Kidney tubule cell (primary cell): ENCODE measurements around the gene IL19.
A peak's percentile ranks its signal among the peaks of the same experiment; 100 is the strongest.

Experiments
- DNase-seq: peaks from one replicate; pipeline ENCODE4 v3.0.0-alpha.2; 2018; ENCODE audit warnings: low spot score

Gene IL19

GRCh38 chr1:206863266-206863665 lies 92.7 kb downstream of the IL19 start:
- no peak for DNase-seq

GRCh38 chr1:206864939-206865671 lies 94.5 kb downstream of the IL19 start, which contains the start of gene IL20:
TSS of gene IL20 (plus strand) at chr1:206865623. CDS start at chr1:206865853, 230 bp downstream.
- peak; percentile 74 for DNase-seq

GRCh38 chr1:206866062-206866461 lies 95.5 kb downstream of the IL19 start:
- DNase-seq = no peak

GRCh38 chr1:206867239-206867638 lies 96.7 kb downstream of the IL19 start:
- DNase-seq = no peak

- no peak for DNase-seq
These were observed 97.1 kb downstream of the IL19 start for GRCh38 chr1:206867716-206868115.

- no peak for DNase-seq
These were observed 97.7 kb downstream of the IL19 start for GRCh38 chr1:206868264-206868663.

- no peak for DNase-seq
These were observed 101.6 kb downstream of the IL19 start for GRCh38 chr1:206872139-206872538.

GRCh38 chr1:206873603-206874188 lies 103.1 kb downstream of the IL19 start:
- no peak for DNase-seq

- DNase-seq = no peak
These were observed 105.3 kb downstream of the IL19 start for GRCh38 chr1:206875752-206876377.

- DNase-seq = no peak
These were observed 107.9 kb downstream of the IL19 start for GRCh38 chr1:206878456-206878855.

- no peak for DNase-seq
These were observed 109.7 kb downstream of the IL19 start for GRCh38 chr1:206880314-206880713.

GRCh38 chr1:206882555-206882954 lies 112.0 kb downstream of the IL19 start:
- DNase-seq = no peak

GRCh38 chr1:206883160-206883559 lies 112.6 kb downstream of the IL19 start:
- DNase-seq = no peak

- no peak for DNase-seq
These were observed 113.3 kb downstream of the IL19 start for GRCh38 chr1:206883876-206884275.

GRCh38 chr1:206885341-206886060 lies 114.9 kb downstream of the IL19 start:
- DNase-seq = no peak

- peak; percentile 34 for DNase-seq
These were observed 116.3 kb downstream of the IL19 start for GRCh38 chr1:206886831-206887230.

GRCh38 chr1:206887701-206888100 lies 117.1 kb downstream of the IL19 start:
- no peak for DNase-seq

GRCh38 chr1:206890125-206891060 lies 119.8 kb downstream of the IL19 start:
- peak; percentile 69 for DNase-seq

GRCh38 chr1:206891412-206891811 lies 120.8 kb downstream of the IL19 start:
- DNase-seq = peak; percentile 9
